AG09309 (cell line): ENCODE results near the gene BRD1.

Experiments used
- DNase-seq: peaks from one replicate; pipeline ENCODE4 v3.0.0-alpha.2; 2010; ENCODE audit warnings: low read depth
- H3K4me3 ChIP-seq: 2 replicates; pipeline ENCODE4 v1.5.1; 2011; ENCODE audit warnings: mild to moderate bottlenecking, low read depth, low read length, moderate library complexity; ENCODE audit not compliant: control insufficient read depth
- TF ChIP-seq, protein P1 (sequence below): IDR thresholded peaks from 2 replicates; pipeline ENCODE4 v1.5.1; 2011; ENCODE audit warnings: mild to moderate bottlenecking, low read depth, low read length, inconsistent platforms; ENCODE audit not compliant: insufficient read depth, control insufficient read depth; ENCODE audit errors: missing control alignments

Gene BRD1

DNA sequence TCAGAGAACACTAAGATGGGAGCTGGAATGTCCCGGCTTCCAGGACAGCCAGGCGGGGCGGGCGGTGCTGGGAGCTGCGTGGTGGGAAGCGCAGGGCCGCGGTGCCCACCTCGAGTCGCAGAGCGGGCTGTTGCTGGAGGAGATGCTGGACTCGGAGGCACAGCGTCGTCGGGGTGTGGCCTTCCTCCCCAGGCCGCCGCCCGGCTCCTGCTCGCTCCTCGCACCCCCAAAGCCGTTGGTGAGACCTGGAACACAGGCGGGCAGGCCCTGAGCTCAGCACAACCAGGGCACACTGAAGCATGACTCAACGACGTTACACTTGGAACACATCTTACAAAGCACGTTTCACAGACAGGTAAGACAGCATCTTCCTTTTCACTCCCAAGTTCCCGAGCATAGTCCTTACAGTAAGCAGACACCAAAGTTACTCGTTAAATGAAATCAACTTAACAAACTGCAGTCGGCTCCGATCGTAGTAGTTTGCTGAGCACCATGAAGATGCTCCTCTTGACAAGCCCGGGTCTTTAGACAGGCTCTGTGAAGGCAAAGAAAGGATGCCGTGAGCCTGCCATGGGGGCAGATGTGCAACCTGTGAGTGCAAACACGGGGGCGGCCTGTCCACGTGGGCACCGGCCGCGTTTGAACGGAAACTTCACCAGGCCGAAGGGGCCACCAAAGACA, 50.0 kb downstream of the BRD1 start:
- TF ChIP-seq, protein P1, sequence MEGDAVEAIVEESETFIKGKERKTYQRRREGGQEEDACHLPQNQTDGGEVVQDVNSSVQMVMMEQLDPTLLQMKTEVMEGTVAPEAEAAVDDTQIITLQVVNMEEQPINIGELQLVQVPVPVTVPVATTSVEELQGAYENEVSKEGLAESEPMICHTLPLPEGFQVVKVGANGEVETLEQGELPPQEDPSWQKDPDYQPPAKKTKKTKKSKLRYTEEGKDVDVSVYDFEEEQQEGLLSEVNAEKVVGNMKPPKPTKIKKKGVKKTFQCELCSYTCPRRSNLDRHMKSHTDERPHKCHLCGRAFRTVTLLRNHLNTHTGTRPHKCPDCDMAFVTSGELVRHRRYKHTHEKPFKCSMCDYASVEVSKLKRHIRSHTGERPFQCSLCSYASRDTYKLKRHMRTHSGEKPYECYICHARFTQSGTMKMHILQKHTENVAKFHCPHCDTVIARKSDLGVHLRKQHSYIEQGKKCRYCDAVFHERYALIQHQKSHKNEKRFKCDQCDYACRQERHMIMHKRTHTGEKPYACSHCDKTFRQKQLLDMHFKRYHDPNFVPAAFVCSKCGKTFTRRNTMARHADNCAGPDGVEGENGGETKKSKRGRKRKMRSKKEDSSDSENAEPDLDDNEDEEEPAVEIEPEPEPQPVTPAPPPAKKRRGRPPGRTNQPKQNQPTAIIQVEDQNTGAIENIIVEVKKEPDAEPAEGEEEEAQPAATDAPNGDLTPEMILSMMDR = no peak
- no peak overlapping the region for H3K4me3 ChIP-seq
- no peak for DNase-seq

DNA sequence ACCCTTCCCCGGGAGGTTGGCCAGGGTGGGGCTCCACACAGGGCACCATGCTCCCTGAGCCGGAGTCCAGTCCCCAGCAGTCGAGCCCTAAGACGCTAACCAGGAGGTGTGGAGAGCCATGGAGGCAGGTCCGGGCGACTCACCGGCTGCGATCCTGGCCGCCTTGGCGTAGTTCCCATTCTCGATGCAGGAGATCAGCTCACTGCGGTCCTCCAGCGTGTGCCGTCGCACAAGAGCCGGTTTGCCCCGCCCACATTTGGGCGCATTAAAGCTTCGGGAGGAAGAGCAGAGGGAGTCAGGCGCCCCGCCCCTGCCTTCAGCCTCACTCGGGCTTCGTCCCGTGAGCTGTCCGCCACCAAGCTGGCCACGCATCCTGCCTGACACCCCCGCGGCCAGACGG, 50.8 kb downstream of the BRD1 start:
- TF ChIP-seq, protein P1 = no peak
- no peak overlapping the region for H3K4me3 ChIP-seq
- DNase-seq = no peak

DNA sequence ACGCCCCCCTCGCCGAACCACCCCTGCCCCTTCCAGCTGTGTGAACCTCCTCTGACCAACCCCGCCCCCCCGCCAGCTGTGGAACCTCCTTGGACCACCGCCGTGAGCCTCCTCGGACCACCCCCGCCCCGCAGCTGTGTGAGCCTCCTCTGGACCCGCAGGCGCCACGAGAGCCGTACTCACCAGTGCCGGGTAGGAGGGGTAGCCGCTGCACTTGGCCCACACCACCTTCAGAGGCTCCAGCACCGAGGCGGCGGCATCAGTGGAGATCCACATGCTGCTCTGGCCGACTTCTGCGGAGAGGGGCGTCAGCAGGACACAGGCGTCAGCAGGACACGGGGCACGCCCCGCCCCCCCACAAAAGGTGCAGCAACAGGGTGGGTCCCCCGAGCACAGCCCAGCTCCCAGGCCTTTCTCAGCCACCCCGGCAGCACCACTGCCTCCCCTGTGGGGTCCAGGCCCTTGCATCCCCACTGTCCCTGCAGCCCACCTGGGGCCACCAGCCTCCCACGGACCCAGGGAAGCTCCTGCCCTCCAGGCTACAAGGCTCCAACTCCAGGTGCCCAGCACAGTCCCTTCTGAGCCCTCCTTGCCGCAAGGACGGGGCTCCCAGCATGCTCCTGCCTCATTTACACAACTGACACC, 51.7 kb downstream of the BRD1 start:
- no peak overlapping the region for H3K4me3 ChIP-seq
- TF ChIP-seq, protein P1 = no peak
- DNase-seq = no peak

DNA sequence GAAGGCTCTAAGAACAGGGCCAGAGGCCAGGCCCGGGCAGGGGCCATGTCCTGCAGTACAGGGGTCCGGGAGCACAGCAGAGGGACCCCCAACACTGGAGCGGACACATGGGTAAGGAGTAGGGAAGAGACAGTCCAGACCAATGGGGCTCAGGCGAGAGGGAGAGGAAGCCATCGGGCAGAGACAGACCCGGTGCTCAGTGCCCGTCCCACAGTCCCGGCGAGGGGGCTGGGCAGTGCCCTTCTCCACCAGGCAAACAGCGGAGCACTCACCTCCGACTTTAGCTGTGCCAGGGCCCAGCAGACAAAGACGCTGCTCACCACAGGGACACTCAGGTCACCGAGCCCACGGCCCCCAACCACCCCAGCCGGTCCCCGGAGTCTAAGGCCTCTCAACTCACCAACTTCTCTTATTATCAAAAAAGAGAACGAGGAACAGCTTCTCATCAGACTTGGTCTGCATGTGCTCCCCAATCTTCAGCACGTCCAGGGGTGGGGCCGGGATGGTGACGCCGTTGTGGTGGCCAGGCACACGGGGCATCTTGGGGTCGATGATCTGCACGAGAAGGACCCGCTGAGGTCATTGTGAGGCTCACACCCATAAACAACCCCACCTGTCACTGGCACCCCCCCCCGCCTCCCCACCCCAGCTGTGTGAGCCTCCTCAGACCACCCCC, 52.3 kb downstream of the BRD1 start:
- TF ChIP-seq, protein P1 = no peak
- no peak for DNase-seq

DNA sequence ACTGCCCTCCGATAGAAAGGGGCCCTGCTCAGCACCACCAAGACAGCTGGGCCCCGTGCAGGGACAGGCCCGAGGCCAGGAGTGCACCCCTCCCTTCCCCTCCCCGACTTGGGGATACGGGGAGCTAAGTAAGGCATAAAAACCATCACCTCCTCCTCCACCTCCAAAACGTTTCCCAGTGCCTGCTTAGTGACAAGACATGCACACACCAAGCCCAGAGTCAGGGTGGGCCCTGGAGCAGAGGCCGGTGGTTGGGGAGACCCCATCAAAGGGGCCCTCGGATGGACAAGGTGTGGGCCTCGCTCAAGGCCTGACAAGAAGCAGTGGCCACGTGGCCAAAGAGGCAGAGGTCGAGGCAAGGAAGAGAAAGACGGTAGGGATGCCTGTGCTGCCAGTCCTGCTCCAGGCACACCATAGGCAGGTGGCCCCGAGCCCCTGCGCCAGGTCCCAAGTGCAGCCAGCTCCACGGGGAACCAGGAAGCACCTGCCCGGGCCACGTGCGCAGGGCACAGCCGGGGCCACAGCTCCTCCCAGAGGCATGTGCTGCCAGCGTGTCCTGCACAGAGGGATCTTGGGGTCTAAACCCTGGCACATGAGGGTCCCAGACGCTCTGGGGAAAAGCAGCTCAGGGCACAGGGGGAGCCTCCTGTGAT, 53.0 kb downstream of the BRD1 start:
- H3K4me3 ChIP-seq = no peak overlapping the region
- TF ChIP-seq, protein P1 = no peak
- DNase-seq = no peak

More for the DNA sequence above, 52.3 kb downstream of the BRD1 start:
- H3K4me3 ChIP-seq = no peak overlapping the region

DNA sequence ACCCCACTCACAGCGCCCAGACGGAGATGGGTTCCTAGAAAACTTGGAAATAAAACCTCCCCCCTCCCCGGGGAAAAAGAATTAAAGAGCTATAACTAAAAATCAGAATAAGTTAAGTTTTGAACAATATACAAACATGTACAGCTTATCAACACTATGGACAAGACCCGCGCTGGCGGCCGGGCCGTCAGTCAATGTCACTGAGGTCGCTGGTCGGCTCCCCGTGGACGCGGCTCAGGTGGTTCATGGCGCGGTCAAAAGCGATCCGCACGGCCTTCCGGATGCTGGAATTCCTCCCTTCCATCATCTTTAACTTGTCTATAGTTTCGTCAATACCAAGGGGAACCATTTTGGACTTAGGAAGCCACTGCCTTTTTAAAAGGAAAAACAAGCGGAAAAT, 53.6 kb downstream of the BRD1 start:
- TF ChIP-seq, protein P1 = no peak
- no peak overlapping the region for H3K4me3 ChIP-seq
- no peak for DNase-seq
